Activated CD8-positive, alpha-beta memory T cell treated with anti-CD3 and anti-CD28 coated beads for 24 hours (primary cell): ENCODE results near the gene ZCCHC17.

Experiments used
- DNase-seq: peaks from one replicate; pipeline ENCODE4 v3.0.0-alpha.2; 2020

The ZCCHC17 gene

GRCh38 chr1:31397360-31398095, 100.7 kb downstream of the ZCCHC17 start:
- no peak for DNase-seq

GRCh38 chr1:31398246-31398645, 101.4 kb downstream of the ZCCHC17 start:
- DNase-seq: no peak

- no peak for DNase-seq
These were observed 103.1 kb downstream of the ZCCHC17 start for GRCh38 chr1:31399976-31400375.

- DNase-seq: no peak
These were observed 103.6 kb downstream of the ZCCHC17 start for GRCh38 chr1:31400393-31400792.

DNA sequence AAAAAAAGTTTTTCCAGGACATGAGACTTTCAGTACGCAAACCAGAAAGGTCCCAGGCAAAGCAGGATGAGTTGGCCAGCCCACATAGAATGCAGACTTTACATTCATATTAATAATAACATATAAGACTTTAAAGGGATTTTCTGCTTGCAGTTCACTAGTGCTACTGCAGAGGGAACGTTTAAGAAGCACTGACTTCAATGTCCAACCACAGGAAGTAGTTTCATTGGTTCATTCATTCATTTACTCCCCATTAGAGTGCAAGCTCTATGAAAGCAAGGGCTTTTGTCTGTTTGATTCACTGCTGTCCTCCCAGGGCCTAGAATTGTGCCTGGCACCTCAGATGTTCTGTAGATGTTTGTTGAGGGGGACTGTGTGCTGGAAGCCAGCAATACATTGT, 104.4 kb downstream of the ZCCHC17 start:
- no peak for DNase-seq

DNA sequence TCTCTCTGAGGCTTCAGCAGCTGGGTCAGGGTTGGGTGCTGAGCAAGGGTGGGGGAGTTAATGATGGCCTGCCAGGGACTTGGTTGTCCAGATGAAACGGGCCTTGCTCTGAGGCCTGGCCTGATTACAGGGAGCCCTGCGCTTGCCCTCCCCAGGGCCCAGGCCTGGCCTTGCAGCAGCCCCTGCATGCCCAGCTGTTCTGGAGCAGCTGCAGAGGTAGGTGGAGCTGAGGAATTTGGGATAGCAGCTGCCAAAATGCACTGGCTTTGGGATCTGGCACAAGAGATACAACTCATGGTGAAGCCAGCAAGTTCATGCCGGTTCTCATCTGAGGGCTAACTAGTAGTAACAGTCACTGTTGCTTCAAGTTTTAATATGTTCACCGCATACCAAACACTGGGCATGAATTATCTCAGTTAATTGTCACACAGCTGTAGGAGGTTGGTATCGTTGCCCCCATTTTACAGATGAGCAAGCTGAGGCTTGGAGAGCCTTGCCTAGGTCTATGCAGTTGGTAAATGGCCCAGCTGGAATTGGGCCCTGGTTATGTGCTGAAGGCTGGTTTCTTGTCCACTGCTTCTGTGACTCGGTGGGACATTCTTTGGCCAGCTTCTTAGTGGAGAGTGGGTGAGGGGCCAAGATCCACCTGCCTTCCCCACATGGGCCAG, 108.9 kb downstream of the ZCCHC17 start:
- DNase-seq: no peak

- DNase-seq: no peak
These were observed 110.3 kb downstream of the ZCCHC17 start for GRCh38 chr1:31407029-31407626.

GRCh38 chr1:31408788-31409318, 112.0 kb downstream of the ZCCHC17 start:
- no peak for DNase-seq

DNA sequence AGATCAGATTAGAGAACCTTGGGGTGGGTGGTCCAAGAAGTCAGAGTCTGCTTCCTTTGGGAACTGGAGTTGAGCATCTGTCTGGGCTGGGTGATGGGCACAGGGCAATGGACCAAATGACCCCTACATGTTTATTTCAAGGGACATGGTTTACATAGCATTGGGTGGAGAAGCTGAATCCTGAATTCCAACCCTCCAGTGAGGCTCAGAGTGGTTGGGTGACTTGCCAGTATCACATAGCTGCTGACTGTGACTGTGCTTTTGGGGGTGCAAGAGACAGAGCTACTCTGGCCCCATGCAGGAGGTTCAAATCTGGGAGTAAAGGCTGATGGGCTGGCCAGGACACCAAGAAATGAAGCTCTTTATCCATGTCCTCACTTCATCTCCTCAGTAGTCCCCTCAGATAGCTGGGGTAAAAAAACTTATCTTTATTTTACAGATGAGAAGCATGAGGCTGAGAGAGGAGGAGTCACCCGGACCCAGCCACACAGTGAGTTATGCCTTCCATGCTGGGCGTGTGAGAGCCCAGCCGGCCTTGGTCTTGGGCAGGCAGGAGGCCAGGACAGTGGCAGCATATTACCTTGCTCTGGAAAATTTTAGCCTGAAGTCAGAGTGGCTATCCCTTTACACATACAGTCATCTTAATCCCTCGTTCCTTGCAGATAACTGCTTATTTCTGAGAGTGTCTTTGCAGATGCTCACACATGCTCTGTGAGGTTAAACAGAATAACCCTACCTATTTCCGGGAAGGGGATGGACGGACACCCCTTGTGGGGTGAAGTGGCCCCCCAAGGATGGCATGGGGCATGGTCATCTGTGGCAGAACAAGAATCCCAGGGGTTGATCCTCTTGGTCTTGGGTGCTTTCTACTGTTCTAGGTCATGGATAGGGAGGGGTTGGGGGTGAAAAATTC, 113.4 kb downstream of the ZCCHC17 start:
- no peak for DNase-seq

DNA sequence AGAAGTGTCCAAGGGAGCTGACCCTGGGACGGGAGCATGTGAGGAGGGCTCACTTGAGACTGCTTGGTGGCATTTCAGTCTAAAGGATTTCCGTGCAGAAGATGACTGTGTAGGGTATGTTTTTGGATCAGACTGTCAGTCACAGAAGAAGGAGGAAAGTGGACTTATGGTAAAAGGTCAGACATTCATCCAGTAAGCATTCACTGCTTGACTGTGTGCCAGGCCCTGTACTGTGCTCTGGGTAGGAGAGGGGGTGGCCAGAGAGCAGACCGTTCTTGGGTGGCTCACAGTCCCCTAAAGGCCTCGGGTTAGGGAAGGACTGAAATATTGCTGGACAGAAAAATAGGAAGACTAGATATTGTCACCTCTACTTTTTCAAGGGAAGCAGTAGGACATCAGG, 114.0 kb downstream of the ZCCHC17 start:
- DNase-seq: no peak

- no peak for DNase-seq
These were observed 115.4 kb downstream of the ZCCHC17 start for GRCh38 chr1:31412205-31412604.

GRCh38 chr1:31412732-31413404, 116.0 kb downstream of the ZCCHC17 start, which contains the start of gene SERINC2:
Gene SERINC2, plus strand, starts transcription at chr1:31413213. Its CDS starts 53 bp downstream, at chr1:31413266.
- DNase-seq: peak; percentile 61

DNA sequence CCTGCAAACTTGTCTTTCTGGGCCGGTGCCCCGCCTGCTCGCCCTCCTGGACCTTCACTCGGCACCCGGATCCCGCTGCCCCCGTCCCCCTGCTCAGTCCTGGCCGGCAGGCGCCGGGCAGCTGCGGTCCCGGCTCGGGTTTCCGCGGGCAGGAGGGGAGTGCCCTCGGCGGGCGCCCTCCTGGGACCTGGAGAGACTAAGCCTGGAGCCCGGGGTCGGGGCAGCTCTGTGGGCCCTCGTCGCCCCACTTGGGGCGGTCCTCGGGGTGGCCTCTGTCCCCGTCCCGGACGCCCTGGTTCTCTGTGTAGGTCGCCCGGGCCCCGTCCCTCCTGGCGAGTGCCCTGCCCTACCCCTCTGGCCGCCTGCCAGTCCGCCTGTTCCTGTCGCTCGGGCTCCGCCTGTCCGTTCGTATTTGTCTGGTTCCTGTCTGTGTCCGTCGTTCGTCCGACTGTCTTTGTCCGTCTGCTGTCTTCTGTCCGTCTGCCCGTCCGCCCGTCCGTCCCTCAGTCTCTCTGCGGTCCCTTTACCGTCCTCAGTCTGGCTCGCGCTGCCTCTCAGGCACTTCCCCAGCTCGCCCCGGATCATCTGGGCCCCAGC, 116.7 kb downstream of the ZCCHC17 start:
- peak; percentile 73 for DNase-seq
